Tibial nerve (tissue), 4 donors: ENCODE measurements around the gene GRAMD1A.

Experiments
- EP300 ChIP-seq, 2 donors: sonication (generic); formaldehyde crosslinking; IDR thresholded peaks; one replicate each; pipeline ENCODE4 v1.6.1; 2017; ENCODE audit warnings: antibody characterized with exemption in 2 of 2, mild to moderate bottlenecking in 1 of 2
- POLR2A ChIP-seq, 2 donors: fragments of 450-650 bp; IDR thresholded peaks; one replicate each; pipeline ENCODE4 v1.6.1; 2017; ENCODE audit warnings: antibody characterized with exemption in 2 of 2, mild to moderate bottlenecking in 2 of 2, moderate library complexity in 2 of 2
- TF ChIP-seq, protein P1 (sequence below), 5 experiments: fragments of 200-600 bp in 3 of 5; fragments of 450-650 bp in 2 of 5; sonication (generic) in 3 of 5; IDR thresholded peaks; one replicate each; pipeline ENCODE4 v1.5.1; 2016 to 2019; ENCODE audit warnings: antibody characterized with exemption in 5 of 5, mild to moderate bottlenecking in 3 of 5, moderate library complexity in 2 of 5

DNA sequence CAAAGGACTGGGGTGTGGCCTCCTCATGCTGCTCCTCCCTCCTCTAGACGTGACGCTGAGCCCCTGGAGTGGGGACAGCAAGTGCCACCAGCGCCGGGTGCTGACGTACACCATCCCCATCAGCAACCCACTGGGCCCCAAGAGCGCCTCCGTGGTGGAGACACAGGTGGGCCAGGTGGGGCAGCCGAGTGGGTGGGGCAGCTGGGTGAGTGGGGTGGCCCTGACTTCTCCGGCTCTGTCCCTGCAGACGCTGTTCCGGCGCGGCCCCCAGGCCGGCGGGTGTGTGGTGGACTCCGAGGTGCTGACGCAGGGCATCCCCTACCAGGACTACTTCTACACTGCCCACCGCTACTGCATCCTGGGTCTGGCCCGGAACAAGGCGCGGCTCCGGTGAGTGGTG is 19.0 kb downstream of the GRAMD1A start:
- TF ChIP-seq, protein P1, sequence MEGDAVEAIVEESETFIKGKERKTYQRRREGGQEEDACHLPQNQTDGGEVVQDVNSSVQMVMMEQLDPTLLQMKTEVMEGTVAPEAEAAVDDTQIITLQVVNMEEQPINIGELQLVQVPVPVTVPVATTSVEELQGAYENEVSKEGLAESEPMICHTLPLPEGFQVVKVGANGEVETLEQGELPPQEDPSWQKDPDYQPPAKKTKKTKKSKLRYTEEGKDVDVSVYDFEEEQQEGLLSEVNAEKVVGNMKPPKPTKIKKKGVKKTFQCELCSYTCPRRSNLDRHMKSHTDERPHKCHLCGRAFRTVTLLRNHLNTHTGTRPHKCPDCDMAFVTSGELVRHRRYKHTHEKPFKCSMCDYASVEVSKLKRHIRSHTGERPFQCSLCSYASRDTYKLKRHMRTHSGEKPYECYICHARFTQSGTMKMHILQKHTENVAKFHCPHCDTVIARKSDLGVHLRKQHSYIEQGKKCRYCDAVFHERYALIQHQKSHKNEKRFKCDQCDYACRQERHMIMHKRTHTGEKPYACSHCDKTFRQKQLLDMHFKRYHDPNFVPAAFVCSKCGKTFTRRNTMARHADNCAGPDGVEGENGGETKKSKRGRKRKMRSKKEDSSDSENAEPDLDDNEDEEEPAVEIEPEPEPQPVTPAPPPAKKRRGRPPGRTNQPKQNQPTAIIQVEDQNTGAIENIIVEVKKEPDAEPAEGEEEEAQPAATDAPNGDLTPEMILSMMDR (IDR thresholded peaks at IDR 0.05): no peak
- TF ChIP-seq EP300 (IDR thresholded peaks at IDR 0.05) (no peak), POLR2A (IDR thresholded peaks at IDR 0.05) (no peak)
